Measurements from ENCODE around the gene DMAC2L. TPM values are rescaled to one million over a fixed set of nuclear protein-coding genes. Genes with fewer than 3 reads are reported as not detected.

The DMAC2L gene
- total and polyA plus RNA-seq, 2 experiments from 2014 or later = 7.8 to 12.3 TPM

- Histone ChIP-seq H3K4me1 (ENCODE audit: insufficient read depth) (peaks cover 24% of the 10 kb centered on the region), H3K36me3 (ENCODE audit: low read depth) (no peaks in the 10 kb centered on the region), H3K4me3 (no peak overlapping the region), H3F3A (ENCODE audit: insufficient read depth) (peaks cover 17% of the 10 kb centered on the region), H3K79me2 (ENCODE audit: insufficient read depth) (peaks cover 26% of the 10 kb centered on the region), H3K27me3 (replicated peaks; ENCODE audit: insufficient read depth) (no peaks in the 10 kb centered on the region), H2AFZ (no peak overlapping the region), H4K20me1 (ENCODE audit: insufficient read depth) (no peaks in the 10 kb centered on the region), H3K9ac (no peak overlapping the region), H3K9me2 (ENCODE audit: insufficient read depth) (no peaks in the 10 kb centered on the region), H3K27ac (no peak overlapping the region), H3K9me3 (ENCODE audit: low read depth) (no peaks in the 10 kb centered on the region), H3K4me2 (ENCODE audit: unreplicated experiment) (no peak overlapping the region)
- TF ChIP-seq EZH2 (IDR thresholded peaks at IDR 0.05; ENCODE audit: insufficient read depth, poor library complexity, severe bottlenecking) (no peak), EZH2phosphoT487 (IDR thresholded peaks at IDR 0.05; ENCODE audit: insufficient read depth, low read depth) (no peak)
- in situ Hi-C loops (cut with MboI) = no loop called here
- 46 to 54% methylated on average over 4 of the region's 4 CpGs for WGBS, 2 experiments (ENCODE audit: low coverage in 1 of 2, low lambda C conversion rate in 2 of 2, missing lambda C conversion rate in 2 of 2)
- peak; percentile 82 for DNase-seq
Measured at GRCh38 chr14:50318031-50318626, 6.0 kb downstream of the DMAC2L start.

GRCh38 chr14:50319293-50319692 is 7.2 kb downstream of the DMAC2L start:
- H3K79me2 ChIP-seq (ENCODE audit: insufficient read depth) = peaks cover 18% of the 10 kb centered on the region
- H3K27me3 ChIP-seq (replicated peaks; ENCODE audit: insufficient read depth) = no peaks in the 10 kb centered on the region
- 96 to 100% methylated on average over 1 of the region's 1 CpG for WGBS, 2 experiments (ENCODE audit: low coverage in 1 of 2, low lambda C conversion rate in 2 of 2, missing lambda C conversion rate in 2 of 2)
- H3K4me1 ChIP-seq (ENCODE audit: insufficient read depth) = peaks cover 23% of the 10 kb centered on the region
- no peaks in the 10 kb centered on the region for H3K9me3 ChIP-seq (ENCODE audit: low read depth)
- no peak overlapping the region; the same call in 1 of the 2 replicates for H3K27ac ChIP-seq
- no peak for TF ChIP-seq EZH2phosphoT487 (IDR thresholded peaks at IDR 0.05; ENCODE audit: insufficient read depth, low read depth)
- TF ChIP-seq EZH2 (IDR thresholded peaks at IDR 0.05; ENCODE audit: insufficient read depth, poor library complexity, severe bottlenecking) = no peak
- in situ Hi-C loops (cut with MboI) = no loop called here
- H3K36me3 ChIP-seq (ENCODE audit: low read depth) = no peaks in the 10 kb centered on the region
- peak; percentile 65 for DNase-seq
- no peak overlapping the region for H3K9ac ChIP-seq
- H3F3A ChIP-seq (ENCODE audit: insufficient read depth) = peaks cover 17% of the 10 kb centered on the region
- H3K9me2 ChIP-seq (ENCODE audit: insufficient read depth) = no peaks in the 10 kb centered on the region
- no peaks in the 10 kb centered on the region for H4K20me1 ChIP-seq (ENCODE audit: insufficient read depth)
- peak overlapping the region; percentile 85 for H3K4me2 ChIP-seq (ENCODE audit: unreplicated experiment)
- H3K4me3 ChIP-seq = no peak overlapping the region
- no peak overlapping the region for H2AFZ ChIP-seq

- 90 to 91% methylated on average over 2 of the region's 2 CpGs for WGBS, 2 experiments (ENCODE audit: low coverage in 1 of 2, low lambda C conversion rate in 2 of 2, missing lambda C conversion rate in 2 of 2)
- Histone ChIP-seq H4K20me1 (ENCODE audit: insufficient read depth) (no peaks in the 10 kb centered on the region), H3F3A (ENCODE audit: insufficient read depth) (peaks cover 17% of the 10 kb centered on the region), H3K9ac (no peak overlapping the region), H3K9me2 (ENCODE audit: insufficient read depth) (no peaks in the 10 kb centered on the region), H3K4me2 (ENCODE audit: unreplicated experiment) (peak overlapping the region; percentile 85), H3K36me3 (ENCODE audit: low read depth) (no peaks in the 10 kb centered on the region), H3K4me1 (ENCODE audit: insufficient read depth) (peaks cover 23% of the 10 kb centered on the region), H2AFZ (no peak overlapping the region), H3K9me3 (ENCODE audit: low read depth) (no peaks in the 10 kb centered on the region), H3K27me3 (replicated peaks; ENCODE audit: insufficient read depth) (no peaks in the 10 kb centered on the region), H3K79me2 (ENCODE audit: insufficient read depth) (peaks cover 18% of the 10 kb centered on the region), H3K4me3 (no peak overlapping the region; the same call in 1 of the 2 replicates), H3K27ac (peak overlapping the region; percentile 80)
- peak; percentile 56 for DNase-seq
- in situ Hi-C loops (cut with MboI) = loop anchor here (10.0 kb wide), 1 partner anchor 215 kb away; the partner anchor contains the start of gene MAP4K5
- TF ChIP-seq EZH2phosphoT487 (IDR thresholded peaks at IDR 0.05; ENCODE audit: insufficient read depth, low read depth) = no peak
- TF ChIP-seq EZH2 (IDR thresholded peaks at IDR 0.05; ENCODE audit: insufficient read depth, poor library complexity, severe bottlenecking) = no peak
Measured at GRCh38 chr14:50319721-50320120, 7.6 kb downstream of the DMAC2L start.

GRCh38 chr14:50320283-50320682 is 8.2 kb downstream of the DMAC2L start:
- Histone ChIP-seq H3K27me3 (replicated peaks; ENCODE audit: insufficient read depth) (no peaks in the 10 kb centered on the region), H3F3A (ENCODE audit: insufficient read depth) (peaks cover 17% of the 10 kb centered on the region), H3K9me2 (ENCODE audit: insufficient read depth) (no peaks in the 10 kb centered on the region), H3K9ac (peak overlapping the region; percentile 66), H3K4me3 (peak overlapping the region; percentile 59), H3K79me2 (ENCODE audit: insufficient read depth) (peaks cover 18% of the 10 kb centered on the region), H3K4me1 (ENCODE audit: insufficient read depth) (peaks cover 23% of the 10 kb centered on the region), H3K36me3 (ENCODE audit: low read depth) (no peaks in the 10 kb centered on the region), H2AFZ (peak overlapping the region; percentile 68; the same call in 1 of the 2 replicates), H3K27ac (peak overlapping the region; percentile 80), H4K20me1 (ENCODE audit: insufficient read depth) (no peaks in the 10 kb centered on the region), H3K9me3 (ENCODE audit: low read depth) (no peaks in the 10 kb centered on the region), H3K4me2 (ENCODE audit: unreplicated experiment) (peak overlapping the region; percentile 85)
- TF ChIP-seq EZH2phosphoT487 (IDR thresholded peaks at IDR 0.05; ENCODE audit: insufficient read depth, low read depth) (no peak), EZH2 (IDR thresholded peaks at IDR 0.05; ENCODE audit: insufficient read depth, poor library complexity, severe bottlenecking) (no peak)
- in situ Hi-C loops (cut with MboI) = loop anchor here (10.0 kb wide), 1 partner anchor 215 kb away; the partner anchor contains the start of gene MAP4K5
- WGBS, 2 experiments (ENCODE audit: low coverage in 1 of 2, low lambda C conversion rate in 2 of 2, missing lambda C conversion rate in 2 of 2) = 3 to 10% methylated on average over 8 of the region's 8 CpGs
- peak; percentile 92 for DNase-seq
